ENCODE measurements around the gene TTC12.

The TTC12 gene

GRCh38 chr11:113376156-113376555 is 61.8 kb downstream of the TTC12 start:
- DNase-seq (ENCODE audit: low read depth) = no peak

GRCh38 chr11:113377681-113378412 is 63.5 kb downstream of the TTC12 start:
- no peak for DNase-seq (ENCODE audit: low read depth)

DNA sequence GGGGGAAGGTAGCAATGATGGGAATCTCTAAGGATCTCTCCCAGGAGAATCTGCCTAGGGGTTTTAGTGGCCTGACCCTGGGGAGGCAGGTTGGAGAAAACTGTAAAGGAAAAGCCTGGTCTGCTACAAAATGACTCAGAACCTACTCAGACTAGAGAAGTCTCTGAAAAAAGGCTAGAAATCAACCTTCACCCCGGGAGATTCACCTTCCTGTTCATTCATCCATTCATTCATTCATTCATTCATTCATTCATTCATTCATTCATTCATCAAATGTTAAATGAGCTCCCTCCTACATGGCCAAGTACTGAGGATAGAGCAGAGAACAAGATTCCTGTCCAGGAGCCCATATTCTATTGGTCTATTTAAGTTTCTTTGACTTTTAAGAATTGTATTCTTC is 64.3 kb downstream of the TTC12 start:
- peak; percentile 27 for DNase-seq (ENCODE audit: low read depth)

GRCh38 chr11:113382121-113382520 is 67.7 kb downstream of the TTC12 start:
- no peak for DNase-seq (ENCODE audit: low read depth)

GRCh38 chr11:113384551-113384950 is 70.2 kb downstream of the TTC12 start:
- DNase-seq (ENCODE audit: low read depth) = peak; percentile 92

DNA sequence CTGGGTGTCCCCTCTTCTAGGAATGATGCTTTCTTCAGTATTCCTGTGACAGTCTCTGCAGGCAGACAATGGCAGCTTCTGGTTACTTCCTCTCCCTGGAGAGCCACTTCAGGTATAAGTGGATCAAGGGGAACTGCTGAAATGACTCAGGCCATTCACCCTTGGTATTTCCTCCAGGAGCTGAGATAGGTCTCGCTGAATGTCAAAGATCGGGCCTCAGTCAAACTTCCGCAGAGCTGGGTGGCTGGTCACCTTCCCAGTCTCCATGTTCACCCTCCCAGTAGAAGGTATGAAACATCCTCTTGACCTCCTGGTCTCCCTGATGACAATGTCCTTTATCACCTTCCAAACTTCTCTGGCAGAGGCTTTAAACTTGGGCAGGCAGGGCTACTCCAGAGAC is 71.4 kb downstream of the TTC12 start:
- DNase-seq (ENCODE audit: low read depth) = no peak

DNA sequence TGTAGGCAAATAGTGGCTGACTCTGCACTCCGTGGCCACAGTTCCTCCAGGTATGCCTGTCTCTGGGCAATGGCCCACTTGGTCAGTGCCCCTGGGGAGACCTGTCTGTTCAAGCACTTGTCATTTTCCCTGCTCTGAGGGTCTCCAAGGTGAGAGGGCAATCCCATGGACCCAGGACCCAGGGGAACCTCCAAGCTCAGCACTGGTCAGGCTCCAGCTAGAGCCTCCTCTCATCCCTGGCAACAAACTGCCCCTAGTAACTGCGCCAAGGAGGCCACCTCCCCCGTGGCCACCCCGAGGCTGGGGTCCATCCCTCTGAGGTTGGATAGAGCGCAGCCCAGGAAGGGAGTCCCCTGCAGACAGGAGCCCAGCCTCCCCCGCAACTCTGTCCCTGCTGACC is 72.5 kb downstream of the TTC12 start:
- no peak for DNase-seq (ENCODE audit: low read depth)

DNA sequence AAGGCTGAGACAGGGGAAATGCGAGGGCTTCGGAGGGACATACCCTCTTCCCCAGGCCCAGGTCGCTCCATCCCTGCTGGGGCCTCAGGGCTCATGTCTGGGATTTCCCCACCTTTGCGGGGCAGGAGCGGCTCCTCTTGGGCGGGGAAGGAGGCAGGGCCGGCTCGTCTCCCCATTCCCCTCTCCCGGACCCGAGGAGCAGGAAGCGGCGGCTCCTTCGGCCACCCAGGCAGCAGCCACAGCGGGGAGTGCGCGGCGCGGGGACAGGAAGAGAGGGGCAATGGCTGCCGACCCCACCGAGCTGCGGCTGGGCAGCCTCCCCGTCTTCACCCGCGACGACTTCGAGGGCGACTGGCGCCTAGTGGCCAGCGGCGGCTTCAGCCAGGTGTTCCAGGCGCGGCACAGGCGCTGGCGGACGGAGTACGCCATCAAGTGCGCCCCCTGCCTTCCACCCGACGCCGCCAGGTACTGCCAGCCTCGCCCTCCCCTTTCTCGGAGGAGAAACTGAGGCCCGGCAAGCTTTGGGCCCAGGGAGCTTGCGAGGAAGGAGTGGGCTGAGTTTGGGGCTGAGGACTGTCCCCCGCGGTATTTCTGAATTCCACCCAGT is 73.3 kb downstream of the TTC12 start, which contains the start of gene ANKK1:
ANKK1 (plus strand) TSS at position 175 of the 607 bp plus-strand sequence; CDS start at position 281, 106 bp downstream.
- no peak for DNase-seq (ENCODE audit: low read depth)

DNA sequence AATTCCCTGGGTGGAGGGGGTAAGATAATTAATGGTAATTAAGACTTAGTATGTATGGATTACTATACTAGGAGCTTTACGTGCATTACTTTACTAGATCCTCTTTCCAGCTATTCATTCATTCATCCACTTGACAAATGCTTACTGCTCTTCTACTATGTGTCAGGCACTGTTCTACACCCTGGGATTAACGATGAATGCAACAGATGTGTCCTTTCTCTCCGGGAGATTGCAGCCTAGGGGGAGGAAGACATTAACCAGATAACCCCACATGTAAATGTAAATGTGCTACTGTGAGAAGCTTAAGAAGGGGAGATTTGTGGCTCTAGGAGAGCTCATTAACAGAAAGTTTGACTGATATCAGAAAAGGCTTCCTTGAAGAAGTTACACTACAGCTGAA is 74.9 kb downstream of the TTC12 start:
- DNase-seq (ENCODE audit: low read depth) = no peak

DNA sequence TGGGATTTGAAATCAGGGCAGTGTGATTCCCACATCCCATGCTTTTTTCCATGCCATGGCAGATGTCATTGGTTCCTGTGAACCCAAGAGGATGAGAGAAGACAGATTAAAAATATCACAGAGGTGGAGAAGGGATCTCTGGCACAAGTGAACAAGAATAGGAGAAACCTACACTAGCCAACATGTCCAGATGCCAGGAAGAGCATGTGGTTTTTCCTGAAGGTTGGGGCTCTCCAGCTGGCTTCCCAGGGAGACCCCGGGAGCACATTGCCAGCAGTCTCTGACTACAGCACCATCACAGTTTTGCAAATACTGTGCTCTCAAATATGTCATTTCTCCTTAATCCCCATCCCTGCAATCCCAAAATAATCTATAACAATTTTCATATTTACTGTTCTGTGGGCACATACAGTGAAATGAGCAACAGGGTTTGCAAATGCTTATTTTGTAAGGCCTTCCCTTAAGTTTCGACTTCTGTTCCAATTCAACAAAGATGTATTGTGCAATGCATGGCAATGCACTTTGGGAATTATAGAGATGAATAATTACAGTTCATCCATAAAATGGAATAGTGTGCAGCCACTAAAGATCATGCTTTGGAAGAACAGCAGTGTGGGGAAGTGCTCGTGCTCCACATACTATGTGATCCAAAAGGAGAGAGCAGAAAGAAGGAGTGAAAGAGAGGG is 78.0 kb downstream of the TTC12 start:
- DNase-seq (ENCODE audit: low read depth) = no peak

DNA sequence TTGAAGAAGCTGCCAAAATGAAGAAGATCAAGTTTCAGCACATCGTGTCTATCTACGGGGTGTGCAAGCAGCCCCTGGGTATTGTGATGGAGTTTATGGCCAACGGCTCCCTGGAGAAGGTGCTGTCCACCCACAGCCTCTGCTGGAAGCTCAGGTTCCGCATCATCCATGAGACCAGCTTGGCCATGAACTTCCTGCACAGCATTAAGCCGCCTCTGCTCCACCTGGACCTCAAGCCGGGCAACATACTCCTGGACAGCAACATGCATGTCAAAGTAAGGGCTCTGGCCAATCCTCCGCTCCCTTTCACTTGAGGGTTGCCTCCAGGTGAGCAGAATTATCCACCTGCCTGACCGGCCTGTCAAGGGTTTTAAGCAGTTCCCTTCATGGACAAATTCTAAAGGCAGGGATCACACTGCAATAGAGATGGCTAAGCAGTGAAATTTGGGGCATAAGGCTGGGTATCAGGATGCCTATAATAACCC is 79.2 kb downstream of the TTC12 start:
- no peak for DNase-seq (ENCODE audit: low read depth)

GRCh38 chr11:113394919-113395318 is 80.5 kb downstream of the TTC12 start:
- no peak for DNase-seq (ENCODE audit: low read depth)

DNA sequence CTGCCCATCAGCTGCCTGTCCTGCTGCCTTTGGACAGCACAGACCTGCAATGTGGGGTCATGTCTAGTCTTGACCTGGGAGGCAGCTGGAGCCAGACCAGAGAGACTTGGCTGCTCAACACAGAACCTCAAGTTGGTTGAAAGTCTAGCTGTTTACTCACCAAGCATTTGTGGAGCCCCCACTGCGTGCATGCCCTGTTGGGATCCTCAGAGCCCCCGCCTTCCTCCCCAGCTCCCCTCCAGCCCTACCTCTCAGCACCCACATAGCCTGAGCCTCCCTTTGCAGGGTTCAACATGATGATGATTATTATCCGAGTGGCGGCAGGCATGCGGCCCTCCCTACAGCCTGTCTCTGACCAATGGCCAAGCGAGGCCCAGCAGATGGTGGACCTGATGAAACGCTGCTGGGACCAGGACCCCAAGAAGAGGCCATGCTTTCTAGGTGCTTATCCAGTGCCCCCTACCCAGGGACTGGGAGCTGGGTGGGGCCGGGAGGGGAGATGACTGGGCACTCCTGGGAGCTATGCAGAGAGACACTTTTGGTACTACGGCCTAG is 81.5 kb downstream of the TTC12 start:
- DNase-seq (ENCODE audit: low read depth) = no peak

GRCh38 chr11:113396690-113397089 is 82.3 kb downstream of the TTC12 start:
- DNase-seq (ENCODE audit: low read depth) = no peak

- no peak for DNase-seq (ENCODE audit: low read depth)
These were observed 82.8 kb downstream of the TTC12 start for GRCh38 chr11:113397212-113397611.

- DNase-seq (ENCODE audit: low read depth) = no peak
These were observed 83.4 kb downstream of the TTC12 start for GRCh38 chr11:113397821-113398220.

- no peak for DNase-seq (ENCODE audit: low read depth)
These were observed 84.5 kb downstream of the TTC12 start for GRCh38 chr11:113398669-113399430.

DNA sequence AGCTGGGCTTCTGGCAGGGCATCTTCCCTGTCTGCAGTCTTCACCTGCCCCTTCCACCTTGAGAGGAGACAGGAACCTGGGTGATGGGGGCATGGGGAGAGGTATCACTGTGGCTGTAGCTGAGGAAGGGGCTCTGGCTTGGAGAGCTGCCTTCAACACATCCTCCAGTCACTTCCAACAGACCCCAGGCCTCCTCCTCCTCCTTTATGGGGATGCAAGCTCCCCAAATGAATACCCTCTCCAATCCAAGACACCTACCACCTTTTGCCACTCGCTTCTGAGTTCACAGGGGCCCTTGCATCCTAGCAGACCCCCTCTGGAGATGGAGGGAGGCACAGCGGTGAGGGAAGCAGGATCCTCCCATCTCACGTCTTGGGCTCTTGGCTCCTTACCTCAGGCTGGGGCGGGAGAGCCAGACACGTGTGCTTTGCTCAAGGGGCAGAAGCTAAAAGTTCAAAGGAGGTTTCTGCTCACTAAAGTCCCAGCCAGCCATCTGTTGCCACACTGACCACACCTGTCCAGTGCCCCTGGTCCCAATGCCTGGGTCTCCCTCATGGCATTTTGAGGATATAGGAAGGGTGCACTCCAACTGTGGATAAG is 86.3 kb downstream of the TTC12 start:
- no peak for DNase-seq (ENCODE audit: low read depth)

DNA sequence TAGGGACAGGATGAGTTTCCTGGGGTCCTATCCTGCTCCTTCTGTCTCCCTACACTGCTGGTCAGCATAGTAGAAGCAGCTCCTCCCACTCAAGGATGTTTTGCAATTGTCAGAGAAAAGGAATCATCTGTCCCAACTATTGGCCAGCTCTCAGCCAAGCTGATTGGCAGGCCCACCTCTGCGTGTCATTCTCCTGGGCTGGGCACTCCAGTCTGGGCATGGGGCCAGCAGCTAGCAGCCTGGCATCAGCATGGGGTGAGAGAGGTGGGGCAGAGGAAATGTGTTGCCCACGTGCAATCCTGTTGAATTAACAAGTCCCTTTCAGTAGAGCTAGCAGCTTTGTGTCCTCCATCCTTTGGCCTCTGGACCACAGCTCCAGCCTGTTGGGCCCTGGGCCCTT is 87.3 kb downstream of the TTC12 start:
- no peak for DNase-seq (ENCODE audit: low read depth)

GRCh38 chr11:113404859-113405430 is 90.6 kb downstream of the TTC12 start:
- no peak for DNase-seq (ENCODE audit: low read depth)
